Activated CD8-positive, alpha-beta memory T cell treated with anti-CD3 and anti-CD28 coated beads for 1 hour (primary cell): Measurements from ENCODE around the gene KDSR.
"Not testable (repeated sequence)": the region's sequence is repeated elsewhere in the genome, so short reads cannot be mapped to it uniquely, and the experiment has no call there.

Source experiments
- DNase-seq, 2 donors: peaks; one replicate each; pipeline ENCODE4 v3.0.0-alpha.2; 2020; ENCODE audit warnings: low read depth in 1 of 2; ENCODE audit errors: extremely low read depth in 1 of 2

KDSR gene

GRCh38 chr18:63366213-63367052 is 573 bp downstream of the KDSR start:
- DNase-seq, result peak; percentile 33 to 39

- no peak for DNase-seq
Measured at GRCh38 chr18:63365876-63366212, 1.2 kb downstream of the KDSR start.

DNA sequence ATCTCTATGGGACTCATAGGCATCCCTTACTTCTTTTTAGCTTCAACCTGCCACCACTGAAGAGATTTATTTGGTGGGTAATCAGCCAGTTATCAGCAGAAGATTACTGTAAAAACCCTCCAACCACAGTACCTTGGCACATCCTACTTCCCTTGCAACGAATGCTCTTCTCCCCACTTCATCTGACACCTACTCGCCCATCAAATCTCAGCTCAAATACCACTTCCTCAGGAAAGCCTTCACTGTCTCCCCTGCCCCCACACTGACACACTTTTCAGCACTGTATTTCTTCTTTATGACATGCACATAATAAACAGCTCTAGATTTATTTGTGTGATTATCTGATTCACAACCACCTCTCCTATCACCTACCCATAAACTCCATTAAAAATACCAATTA is 3.1 kb downstream of the KDSR start:
- DNase-seq, result no peak

- DNase-seq, result not testable (repeated sequence)
Measured at GRCh38 chr18:63363420-63363819, 3.6 kb downstream of the KDSR start.

GRCh38 chr18:63356272-63356896 is 10.6 kb downstream of the KDSR start:
- no peak for DNase-seq

GRCh38 chr18:63350230-63350629 is 16.8 kb downstream of the KDSR start:
- no peak for DNase-seq

DNA sequence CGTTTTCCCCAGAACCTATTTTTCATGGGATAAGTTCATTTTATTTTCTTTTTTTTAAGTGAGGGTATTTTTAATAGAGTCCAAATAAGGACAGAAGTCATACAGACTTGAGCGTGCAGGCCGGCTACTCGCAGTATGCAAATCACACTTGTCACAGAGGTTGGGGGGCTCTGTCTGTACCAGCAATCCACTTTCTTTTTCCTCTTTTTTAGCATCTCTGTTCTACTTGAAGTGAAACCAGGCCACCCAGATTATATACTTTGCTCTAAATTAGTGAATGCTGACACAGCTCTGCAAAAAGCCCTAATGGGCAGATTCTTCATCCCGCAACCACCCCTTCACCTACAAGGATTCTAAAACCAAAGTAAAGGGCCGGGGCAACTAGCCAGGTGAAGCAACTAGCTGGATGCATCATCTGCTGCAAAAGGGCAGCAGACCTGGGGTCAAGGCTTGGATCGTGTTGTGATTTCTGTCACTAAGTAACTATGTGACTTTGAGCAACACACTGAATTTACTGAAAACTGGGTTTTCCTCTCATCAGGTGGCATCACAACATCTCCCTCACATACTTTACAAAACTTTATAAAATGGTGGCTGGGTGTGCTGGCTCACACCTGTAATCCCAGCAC is 18.4 kb downstream of the KDSR start:
- no peak for DNase-seq

GRCh38 chr18:63346480-63347183 is 20.4 kb downstream of the KDSR start:
- no peak for DNase-seq

DNA sequence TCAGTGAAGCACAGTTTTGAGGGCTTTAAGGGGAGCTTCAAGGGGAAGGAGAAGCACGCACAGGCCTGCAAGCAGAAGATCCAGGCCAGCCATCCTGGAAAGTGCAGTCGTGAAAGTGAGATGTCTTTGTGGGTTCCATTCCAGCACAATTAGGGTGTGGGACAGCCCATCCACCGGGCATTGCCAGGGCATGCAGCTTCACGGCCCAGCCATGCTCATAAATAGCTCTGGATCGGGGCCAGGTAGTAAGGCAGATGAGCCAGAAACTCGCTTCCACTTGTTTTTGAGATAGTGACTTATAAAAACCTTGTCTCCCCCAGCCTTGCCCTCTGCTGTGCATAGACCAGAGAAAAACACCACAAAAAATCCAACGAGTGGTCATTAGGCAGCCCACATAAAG is 21.0 kb downstream of the KDSR start:
- DNase-seq, result no peak

DNA sequence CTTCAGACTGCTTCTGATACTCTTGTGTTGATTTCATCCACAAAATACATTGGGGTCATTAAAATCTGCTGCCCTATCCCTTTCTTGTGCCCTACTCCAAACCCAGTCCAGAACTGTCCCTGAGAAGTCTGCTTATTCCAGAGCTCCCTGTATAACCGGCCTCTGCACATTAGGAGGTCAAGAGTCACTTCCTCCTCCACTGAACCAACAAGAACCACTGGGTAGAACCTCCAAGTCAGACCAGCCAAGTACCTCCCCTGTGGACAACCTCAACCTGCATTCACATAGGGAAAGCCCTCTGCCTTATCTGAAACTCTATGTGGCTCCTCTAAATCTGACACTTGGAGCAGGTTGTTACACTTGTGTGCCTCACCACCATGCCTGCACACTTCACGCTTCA is 22.1 kb downstream of the KDSR start:
- no peak for DNase-seq

DNA sequence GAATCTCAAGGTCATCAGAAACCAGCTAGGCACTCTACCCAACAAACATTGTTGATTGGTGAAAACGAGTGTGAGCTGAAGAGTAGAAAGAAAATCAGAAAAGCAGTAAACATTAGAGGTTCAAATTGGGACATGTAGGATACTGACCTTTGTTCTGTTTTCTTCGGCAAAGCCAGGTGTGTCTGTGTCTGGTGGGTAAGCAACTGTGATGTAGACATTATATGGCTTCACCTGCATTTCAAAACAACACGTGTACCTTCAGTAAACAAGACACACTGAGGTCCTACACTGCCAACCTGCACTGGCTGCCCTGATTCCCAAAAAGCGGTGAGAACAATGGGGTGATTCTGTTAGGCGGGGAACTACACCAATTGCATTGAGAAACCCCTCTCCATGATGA is 22.7 kb downstream of the KDSR start:
- no peak for DNase-seq

GRCh38 chr18:63342206-63342605 is 24.8 kb downstream of the KDSR start:
- no peak for DNase-seq

GRCh38 chr18:63339920-63340484 is 27.0 kb downstream of the KDSR start:
- peak in 1 of 2 donors; percentile 14 for DNase-seq

GRCh38 chr18:63336366-63337099 is 30.5 kb downstream of the KDSR start:
- DNase-seq, result no peak

DNA sequence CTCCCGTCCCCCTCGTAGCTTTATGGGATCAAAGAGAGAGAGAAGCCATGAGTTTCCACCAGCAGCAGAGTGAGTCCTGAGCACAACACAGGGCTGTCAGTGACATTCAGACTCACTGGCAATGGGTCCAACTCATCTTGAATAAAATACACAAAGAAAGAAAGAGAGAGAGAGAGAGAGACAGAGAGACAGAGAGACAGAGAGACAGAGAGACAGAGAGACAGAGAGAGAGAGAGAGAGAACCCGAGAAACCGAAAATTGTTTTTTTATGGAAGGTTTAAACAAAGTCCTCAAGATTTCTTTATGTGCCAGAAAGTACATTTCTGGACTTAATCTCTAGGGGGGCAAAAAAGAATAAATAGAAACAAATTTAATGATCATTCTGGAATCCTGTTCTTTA is 35.9 kb downstream of the KDSR start:
- DNase-seq, result no peak

DNA sequence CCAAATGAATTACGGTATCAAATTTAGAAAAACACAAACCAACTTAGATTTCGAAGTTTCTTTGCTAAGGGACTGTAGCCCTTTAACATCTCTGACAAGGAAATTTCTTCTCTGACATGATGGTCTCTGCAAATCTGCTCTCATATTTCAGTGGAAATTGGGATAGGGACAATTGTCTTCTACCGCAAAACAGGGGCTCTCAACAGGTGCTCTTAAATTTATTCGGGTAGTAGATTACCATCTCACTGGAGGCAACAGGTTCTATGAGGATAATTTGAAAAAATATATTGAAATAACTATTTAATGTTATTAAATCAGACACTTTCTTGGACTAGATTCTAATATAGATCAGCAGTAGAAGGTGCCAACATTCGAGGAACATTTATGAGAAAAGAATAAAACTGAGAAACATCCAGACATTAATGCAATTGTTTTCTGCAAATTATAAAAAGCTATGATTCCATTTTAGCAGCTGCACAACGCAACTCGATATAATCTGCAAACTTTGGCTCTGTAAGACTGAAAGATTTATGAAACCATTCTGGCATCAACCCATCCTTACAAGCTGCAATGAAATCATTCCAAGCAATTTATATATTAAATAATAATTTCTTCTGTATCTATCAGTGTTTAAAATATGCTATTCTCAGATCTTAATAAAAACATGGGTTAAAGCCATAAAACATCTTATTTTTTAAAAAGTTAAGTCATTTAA is 37.4 kb downstream of the KDSR start:
- no peak for DNase-seq

DNA sequence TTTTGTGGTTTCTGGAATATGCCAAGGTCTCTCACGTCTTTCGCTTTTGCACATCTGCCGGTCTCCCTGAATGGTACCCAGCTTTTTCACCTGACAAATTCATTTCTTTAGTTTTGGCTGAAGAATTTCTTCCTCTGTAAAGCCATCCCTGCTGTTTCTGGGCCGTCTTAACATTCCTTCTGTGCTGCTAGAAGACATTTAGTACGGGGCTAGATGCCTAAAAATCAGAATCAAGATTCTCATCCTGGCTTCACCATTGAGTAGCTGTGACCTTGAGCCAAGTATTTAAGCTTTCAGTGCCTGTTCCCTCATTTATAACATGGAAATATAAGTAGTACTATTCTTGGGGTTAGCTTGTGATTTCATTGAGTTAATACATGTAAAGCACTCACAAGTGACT is 41.0 kb downstream of the KDSR start:
- no peak for DNase-seq

GRCh38 chr18:63325086-63325686 is 41.8 kb downstream of the KDSR start:
- DNase-seq, result no peak

DNA sequence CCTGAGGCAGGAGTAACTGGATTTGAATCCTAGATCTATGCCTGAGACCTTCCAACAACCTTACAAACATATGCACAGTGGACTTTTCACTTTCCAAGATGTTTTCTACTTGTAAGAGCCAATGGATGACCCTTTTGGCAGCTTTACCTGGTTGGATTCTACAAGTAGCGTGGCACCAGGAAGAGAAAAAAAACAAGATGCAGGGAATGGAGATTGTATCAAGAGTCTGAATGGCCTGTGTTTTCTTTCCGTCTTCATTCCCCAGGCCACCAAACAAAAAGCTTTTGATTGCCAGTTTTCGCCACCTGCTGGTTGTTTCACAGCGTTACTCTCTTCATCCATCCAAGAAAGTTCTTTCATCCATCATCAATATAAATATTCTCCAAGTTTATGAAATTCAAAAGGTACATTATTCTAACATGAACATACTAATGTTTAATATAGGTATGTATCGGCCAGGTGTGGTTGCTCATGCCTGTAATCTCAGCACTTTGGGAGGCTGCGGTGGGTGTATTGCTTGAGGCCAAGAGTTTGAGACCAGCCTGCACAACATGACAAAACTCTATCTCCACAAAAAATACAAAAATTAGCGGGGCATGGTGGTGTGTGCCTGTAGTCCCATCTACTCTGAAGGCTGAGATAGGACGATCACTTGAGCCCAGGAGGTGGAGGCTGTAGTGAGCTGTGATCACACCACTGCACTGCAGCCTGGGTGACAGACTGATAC is 43.9 kb downstream of the KDSR start:
- peak in 1 of 2 donors; percentile 32 for DNase-seq
